ENCODE data around the gene SKI.

DNA sequence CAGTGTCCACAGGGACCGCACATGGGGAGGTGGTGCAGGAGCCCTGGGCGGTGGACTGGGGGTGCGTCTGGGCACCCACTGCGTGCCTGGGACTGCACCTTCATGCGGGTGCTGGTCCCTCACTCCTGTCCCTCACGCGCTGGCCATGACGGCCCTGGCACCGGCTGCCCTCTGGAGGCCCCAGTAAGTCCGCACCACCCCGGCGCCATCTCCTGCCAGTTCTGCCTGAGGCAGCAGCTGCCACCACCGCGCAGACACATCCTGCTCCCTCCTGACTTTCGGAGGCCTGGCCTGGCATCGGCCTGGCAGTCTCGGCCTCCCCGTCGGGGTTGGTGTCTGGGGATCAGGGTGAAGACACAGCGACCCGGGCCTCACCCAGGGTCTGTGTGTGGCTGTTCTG lies 98.4 kb downstream of the SKI start:
- TF ChIP-seq, protein P1, sequence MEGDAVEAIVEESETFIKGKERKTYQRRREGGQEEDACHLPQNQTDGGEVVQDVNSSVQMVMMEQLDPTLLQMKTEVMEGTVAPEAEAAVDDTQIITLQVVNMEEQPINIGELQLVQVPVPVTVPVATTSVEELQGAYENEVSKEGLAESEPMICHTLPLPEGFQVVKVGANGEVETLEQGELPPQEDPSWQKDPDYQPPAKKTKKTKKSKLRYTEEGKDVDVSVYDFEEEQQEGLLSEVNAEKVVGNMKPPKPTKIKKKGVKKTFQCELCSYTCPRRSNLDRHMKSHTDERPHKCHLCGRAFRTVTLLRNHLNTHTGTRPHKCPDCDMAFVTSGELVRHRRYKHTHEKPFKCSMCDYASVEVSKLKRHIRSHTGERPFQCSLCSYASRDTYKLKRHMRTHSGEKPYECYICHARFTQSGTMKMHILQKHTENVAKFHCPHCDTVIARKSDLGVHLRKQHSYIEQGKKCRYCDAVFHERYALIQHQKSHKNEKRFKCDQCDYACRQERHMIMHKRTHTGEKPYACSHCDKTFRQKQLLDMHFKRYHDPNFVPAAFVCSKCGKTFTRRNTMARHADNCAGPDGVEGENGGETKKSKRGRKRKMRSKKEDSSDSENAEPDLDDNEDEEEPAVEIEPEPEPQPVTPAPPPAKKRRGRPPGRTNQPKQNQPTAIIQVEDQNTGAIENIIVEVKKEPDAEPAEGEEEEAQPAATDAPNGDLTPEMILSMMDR (conservative IDR thresholded peaks at IDR 0.05; ENCODE audit: low read depth in 2 of 2) = no peak
- no peak for TF ChIP-seq EZH2 (IDR thresholded peaks at IDR 0.05; ENCODE audit: low read depth, unreplicated experiment)

Measured in GM23338 (cell line).